ENCODE results near the gene RUFY3.
A peak's percentile ranks its signal among the peaks of the same experiment; 100 is the strongest.
"Not testable (repeated sequence)": the region's sequence is repeated elsewhere in the genome, so short reads cannot be mapped to it uniquely, and the experiment has no call there.

Gene RUFY3

GRCh38 chr4:70788733-70789132, 67.0 kb downstream of the RUFY3 start:
- DNase-seq = no peak

DNA sequence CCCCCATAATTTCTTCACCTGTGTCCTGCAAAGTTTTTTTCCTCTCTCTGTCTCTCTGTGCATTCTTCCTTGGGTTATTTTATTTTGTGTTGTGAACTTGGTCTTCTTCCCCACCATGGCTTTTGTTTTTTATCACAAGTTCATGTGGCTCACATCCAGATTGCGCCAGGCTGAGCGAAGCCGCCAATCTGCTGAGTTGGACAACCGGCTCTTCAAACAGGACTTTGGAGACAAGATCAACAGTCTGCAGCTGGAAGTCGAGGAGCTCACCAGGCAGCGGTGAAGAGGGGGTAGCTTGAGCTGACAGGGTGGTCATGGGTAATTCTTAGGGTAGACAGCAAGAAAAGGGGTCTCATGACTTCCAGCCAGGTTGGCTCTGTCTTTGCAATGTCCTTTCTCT, 71.9 kb downstream of the RUFY3 start:
- no peak for DNase-seq

- no peak for DNase-seq
These were observed 79.6 kb downstream of the RUFY3 start for GRCh38 chr4:70801265-70801809.

DNA sequence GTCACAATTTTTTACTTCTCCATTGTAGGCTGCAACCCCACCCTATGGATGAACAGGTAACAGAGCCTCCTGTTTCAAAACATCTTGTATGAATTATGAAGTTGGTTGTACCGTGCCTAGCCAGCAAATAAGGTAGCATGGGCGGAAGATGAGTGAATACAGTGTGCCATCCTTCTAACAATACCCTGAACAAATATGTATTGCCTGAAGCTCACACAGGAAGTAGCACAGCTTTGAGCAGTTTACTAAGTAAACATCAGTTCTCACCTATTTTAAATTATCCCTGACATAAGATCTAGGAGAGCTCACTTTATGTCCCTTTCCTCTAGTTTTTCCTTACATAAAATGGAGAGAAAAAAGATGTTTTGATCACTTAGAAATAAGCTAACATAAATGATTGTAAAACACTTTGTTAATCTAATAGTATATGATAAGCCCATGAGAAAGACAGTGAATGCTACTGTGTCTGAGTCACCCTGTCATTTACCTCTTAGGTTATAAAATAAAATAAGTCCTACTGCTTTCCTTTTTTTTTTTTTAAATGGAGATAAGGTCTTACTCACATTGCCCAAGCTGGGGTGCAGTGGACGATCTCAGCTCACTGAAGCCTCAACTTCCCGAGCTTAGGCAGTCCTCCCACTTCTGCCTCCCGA, 81.3 kb downstream of the RUFY3 start:
- DNase-seq = no peak

DNA sequence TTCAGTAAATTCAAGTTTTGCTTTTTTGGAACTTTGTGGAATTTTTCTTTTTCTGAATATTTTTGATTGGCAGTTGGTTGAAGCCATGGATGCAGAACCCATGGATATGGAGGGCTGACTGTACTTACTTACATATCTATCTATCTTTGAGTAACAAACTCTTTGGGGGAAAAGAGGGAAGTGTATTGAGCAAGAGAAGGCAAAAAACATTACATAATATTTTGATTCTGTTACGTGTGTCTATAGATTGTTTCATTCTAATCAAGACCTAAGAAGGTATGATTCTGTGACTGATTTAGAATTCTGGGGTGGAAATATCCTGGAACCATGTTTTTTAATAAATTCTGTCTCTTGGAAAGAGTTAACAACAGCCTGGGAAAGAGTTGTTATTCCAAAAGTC, 86.4 kb downstream of the RUFY3 start:
- DNase-seq = peak; percentile 9 to 79

DNA sequence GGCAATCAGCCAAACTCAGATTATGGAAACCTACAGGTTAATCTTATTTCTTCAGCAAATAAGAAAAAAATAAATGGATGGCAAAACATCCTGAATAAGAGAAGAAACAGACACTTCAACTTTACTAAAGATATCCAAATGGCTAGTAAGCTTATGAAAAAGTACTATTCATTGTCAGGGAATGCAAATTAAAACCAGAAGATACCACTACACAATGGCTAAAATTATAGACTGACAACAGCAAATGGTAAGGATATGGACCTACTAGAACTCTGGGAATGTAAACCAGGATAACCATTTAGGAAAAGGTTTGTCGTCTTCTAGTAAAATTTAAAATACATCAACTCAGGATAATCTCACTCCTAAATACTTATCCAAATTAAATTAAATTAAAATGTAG, 93.6 kb downstream of the RUFY3 start:
- no peak for DNase-seq

GRCh38 chr4:70816894-70817293, 95.1 kb downstream of the RUFY3 start:
- DNase-seq = no peak

GRCh38 chr4:70818173-70818855, 96.5 kb downstream of the RUFY3 start:
- peak; percentile 73 to 74 for DNase-seq

DNA sequence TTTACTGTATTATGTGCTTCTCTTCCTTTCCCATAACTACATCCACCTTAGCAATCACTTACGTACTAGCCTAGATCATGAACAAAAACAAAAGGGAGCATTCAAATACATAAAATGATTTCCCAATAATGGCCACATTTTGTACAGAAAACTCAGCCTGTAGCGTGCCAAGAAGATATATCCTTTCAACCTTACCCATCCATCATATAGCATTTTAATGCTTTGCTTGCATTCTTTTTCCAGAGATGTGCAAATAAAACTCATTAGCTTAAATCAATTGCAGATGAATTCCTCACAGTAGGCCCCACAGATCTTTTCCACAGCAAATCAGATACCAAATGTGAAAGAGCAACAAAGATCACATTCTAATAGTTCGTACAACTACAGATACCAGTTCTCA, 97.2 kb downstream of the RUFY3 start:
- DNase-seq = no peak

DNA sequence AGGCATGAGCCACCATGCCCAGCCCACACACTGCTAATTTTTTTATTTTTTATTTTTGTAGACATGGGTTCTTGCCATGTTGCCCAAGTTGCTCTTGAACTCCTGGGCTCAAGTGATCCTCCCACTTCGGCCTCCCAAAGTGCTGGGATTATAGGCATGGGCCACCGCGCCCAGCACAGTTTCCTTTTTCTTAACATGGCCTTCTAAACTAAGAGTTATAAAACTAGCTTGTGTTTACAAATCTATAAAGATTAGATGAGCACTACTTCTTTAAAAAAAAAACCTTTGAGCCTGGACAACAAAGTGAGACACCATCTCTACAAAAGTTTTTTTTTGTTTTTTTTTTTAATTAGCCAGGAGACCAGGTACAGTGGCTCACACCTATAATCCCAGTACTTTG, 107.3 kb downstream of the RUFY3 start:
- no peak for DNase-seq

DNA sequence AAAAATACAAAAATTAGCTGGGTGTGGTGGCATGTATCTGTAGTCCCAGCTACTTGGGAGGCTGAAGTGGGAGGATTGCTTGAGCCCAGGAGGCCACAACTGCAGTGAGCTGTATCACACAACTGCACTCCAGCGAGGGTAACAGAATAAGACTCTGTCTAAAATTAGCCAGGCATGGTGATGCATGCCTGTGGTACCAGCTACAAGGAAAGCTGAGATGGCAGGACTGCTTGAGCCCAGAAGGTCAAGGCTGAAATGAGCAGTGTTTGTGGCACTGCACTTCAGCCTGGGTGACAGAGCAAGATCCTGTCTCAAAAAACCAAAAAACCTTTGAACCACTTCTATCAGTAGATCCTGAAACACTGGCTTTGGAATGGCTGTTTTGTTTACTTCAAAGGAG, 107.7 kb downstream of the RUFY3 start:
- no peak for DNase-seq

GRCh38 chr4:70830054-70830453, 108.3 kb downstream of the RUFY3 start:
- DNase-seq = no peak

DNA sequence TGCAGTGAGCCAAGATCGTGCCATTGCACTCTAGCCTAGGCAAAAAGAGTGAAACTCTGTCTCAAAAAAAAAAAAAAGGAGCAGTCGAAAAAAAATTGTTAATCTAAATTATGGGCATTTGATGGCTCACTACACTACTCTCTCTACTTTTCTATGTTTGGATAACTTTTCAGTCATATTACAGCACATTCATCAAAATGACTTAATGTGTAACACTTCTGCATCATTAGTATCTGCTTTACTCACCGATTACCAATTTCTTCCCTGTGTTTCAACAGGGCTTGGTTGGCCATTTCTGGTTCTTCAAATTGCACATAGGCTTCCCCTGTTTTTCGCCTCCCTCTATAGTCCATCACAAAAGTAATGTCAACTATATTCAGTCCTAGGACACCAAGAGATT, 109.5 kb downstream of the RUFY3 start:
- DNase-seq = no peak

DNA sequence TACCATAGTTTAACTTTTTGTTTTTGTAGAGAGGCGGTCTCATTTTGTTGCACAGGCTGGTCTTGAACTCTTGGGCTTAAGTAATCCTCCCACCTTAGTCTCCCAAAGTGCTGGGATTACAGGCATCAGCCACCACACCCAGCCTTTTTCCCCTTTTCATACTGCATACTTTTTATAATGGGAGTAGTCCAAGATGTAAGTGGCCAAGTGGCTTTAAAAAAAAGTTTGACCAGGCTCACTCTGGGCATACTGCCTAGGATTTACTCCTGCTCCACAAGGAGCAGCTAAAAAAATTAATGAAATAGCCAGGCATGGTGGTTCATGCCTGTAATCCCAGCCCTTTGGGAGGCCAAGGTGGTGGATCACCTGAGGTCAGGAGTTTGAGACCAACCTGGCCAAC, 111.9 kb downstream of the RUFY3 start:
- no peak for DNase-seq

GRCh38 chr4:70836081-70836480, 114.3 kb downstream of the RUFY3 start:
- no peak for DNase-seq

DNA sequence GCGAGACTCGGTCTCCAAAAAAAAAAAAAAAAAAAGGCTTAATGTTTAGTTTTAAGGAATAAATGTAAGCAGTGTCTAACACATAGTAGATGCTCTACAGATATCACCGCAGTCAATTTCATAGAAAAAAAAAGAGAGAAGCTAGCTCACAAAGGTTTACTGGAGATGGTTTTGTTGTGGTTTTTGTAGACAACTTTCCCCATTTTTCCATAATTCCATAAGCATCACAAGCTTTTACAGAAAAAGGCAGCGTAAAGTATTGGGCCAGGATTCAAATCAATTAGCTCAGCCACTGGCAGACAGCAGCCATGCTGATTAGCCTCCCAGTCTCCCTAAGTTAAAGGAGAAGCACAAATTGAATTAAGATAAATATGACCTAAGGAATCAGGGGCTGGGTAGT, 116.4 kb downstream of the RUFY3 start:
- DNase-seq = no peak

GRCh38 chr4:70838666-70839588, 117.2 kb downstream of the RUFY3 start:
- DNase-seq = peak; percentile 76 to 83

GRCh38 chr4:70839589-70840093, 117.9 kb downstream of the RUFY3 start, which contains the start of gene GRSF1:
GRSF1 (minus strand) TSS chr4:70839890; CDS start chr4:70839827, 63 bp downstream.
- DNase-seq = peak; percentile 91 to 96

DNA sequence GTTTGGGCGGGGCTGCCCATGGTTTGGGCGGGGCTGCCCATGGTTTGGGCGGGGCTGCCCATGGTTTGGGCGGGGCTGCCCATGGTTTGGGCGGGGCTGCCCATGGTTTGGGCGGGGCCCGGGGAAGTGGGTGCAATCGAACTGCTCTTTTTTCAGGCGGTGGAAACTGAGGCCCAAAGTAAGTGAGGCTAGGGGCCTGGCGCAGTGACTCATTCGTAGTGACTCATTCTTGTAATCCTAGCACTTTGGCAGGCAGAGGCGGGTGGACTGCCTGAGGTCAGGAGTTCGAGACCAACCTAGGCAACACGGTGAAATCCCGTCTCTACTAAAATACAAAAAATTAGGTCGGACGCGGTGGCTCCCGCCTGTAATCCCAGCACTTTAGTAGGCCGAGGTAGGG, 118.4 kb downstream of the RUFY3 start:
- DNase-seq = peak; percentile 15 to 22

DNA sequence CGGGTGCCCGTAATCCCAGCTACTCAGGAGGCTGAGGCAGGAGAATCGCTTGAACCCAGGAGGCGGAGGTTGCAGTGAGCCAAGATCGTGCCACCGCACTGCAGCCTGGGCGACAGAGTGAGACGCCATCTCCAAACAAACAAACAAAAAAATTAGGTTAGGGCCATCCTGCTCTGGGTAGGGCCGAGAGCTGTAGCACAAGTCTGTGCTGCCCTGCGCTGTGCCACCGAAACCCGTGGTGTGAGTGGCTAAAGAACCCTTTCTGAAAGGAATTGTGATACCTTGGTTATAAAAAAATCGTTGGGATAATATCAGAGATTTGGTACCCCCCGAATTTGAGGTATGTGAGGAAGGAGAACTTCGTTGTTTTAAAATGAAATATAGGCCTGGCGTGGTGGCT, 118.9 kb downstream of the RUFY3 start:
- not testable (repeated sequence) for DNase-seq

DNA sequence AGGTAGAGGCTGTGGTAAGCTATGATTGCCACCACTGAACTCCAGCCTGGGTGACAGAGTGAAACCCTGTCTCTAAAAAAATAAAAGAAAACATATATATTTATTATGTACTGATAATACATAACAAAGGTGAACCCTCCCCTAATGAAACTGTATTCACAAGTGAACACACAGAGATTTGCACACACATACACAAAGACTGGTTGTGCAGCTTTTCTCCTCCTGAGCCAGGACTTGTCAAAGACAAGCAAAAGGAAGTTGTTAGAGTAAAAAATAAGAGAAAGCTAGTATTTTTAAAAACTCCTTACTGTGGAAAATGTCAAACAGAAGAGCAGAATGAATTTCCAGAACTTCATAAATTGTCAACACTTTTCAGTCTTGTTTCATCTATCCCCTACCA, 119.4 kb downstream of the RUFY3 start:
- DNase-seq = no peak

GRCh38 chr4:70841951-70842350, 120.2 kb downstream of the RUFY3 start:
- DNase-seq = no peak
